Osteoblast (primary cell): ENCODE results near the gene DAB2IP. TPM values are rescaled to one million over a fixed set of nuclear protein-coding genes. Genes with fewer than 3 reads are reported as not detected.
"Not testable (repeated sequence)": the region's sequence is repeated elsewhere in the genome, so short reads cannot be mapped to it uniquely, and the experiment has no call there.

Experiments used
- DNase-seq: peaks from one replicate; pipeline ENCODE4 v3.0.0; 2011; ENCODE audit warnings: low spot score, mixed read lengths; ENCODE audit not compliant: insufficient read length; ENCODE audit errors: missing footprints
- H2AFZ ChIP-seq: 2 replicates; pipeline ENCODE4 v1.6.0; 2011; ENCODE audit warnings: mild to moderate bottlenecking, low read length
- H3K27ac ChIP-seq: 2 replicates; pipeline ENCODE4 v1.5.1; 2011; ENCODE audit warnings: mild to moderate bottlenecking, low read depth, low read length, moderate library complexity
- H3K27me3 ChIP-seq: 2 replicates; pipeline ENCODE4 v1.6.0; 2012; ENCODE audit warnings: mild to moderate bottlenecking, control low read depth, inconsistent platforms, low read length, moderate library complexity; ENCODE audit not compliant: insufficient read depth
- H3K36me3 ChIP-seq: 2 replicates; pipeline ENCODE4 v1.5.1; 2011; ENCODE audit warnings: mild to moderate bottlenecking, low read length, control low read depth, moderate library complexity; ENCODE audit not compliant: insufficient read depth
- H3K4me1 ChIP-seq: 2 replicates; pipeline ENCODE4 v1.5.1; 2011; ENCODE audit warnings: mild to moderate bottlenecking, low read length, control low read depth, moderate library complexity; ENCODE audit not compliant: insufficient read depth
- H3K4me2 ChIP-seq: 2 replicates; pipeline ENCODE4 v1.6.0; 2011; ENCODE audit warnings: mild to moderate bottlenecking, low read length; ENCODE audit not compliant: insufficient read depth
- H3K4me3 ChIP-seq: fragments of 200-600 bp; sonication (generic); 3 replicates; pipeline ENCODE4 v1.5.1; 2012; ENCODE audit warnings: mild to moderate bottlenecking, low read length, inconsistent platforms; ENCODE audit not compliant: insufficient read depth
- H3K79me2 ChIP-seq: 2 replicates; pipeline ENCODE4 v1.6.0; 2012; ENCODE audit warnings: mild to moderate bottlenecking, low read length, control low read depth, inconsistent platforms; ENCODE audit not compliant: insufficient read depth
- H3K9me3 ChIP-seq: 2 replicates; pipeline ENCODE4 v1.5.1; 2011; ENCODE audit warnings: low read depth, low read length, control low read depth
- H4K20me1 ChIP-seq: 2 replicates; pipeline ENCODE4 v1.6.0; 2012; ENCODE audit warnings: mild to moderate bottlenecking, low read length, control low read depth; ENCODE audit not compliant: insufficient read depth
- CTCF ChIP-seq: IDR thresholded peaks from 2 replicates; pipeline ENCODE4 v1.5.1; 2011; ENCODE audit warnings: mild to moderate bottlenecking, low read depth, low read length, moderate library complexity; ENCODE audit errors: extremely low read depth
- total RNA-seq: library from RNA; depleted of rRNA; stranded (reverse); fragments of >200 nt; gene quantifications from 2 replicates; pipeline ENCODE4 v1.2.3, GENCODE V29; 2012

Gene DAB2IP
- total RNA-seq, 1 donor, result 60.8 TPM

- Histone ChIP-seq H3K9me3 (no peaks in the 10 kb centered on the region), H3K36me3 (no peaks in the 10 kb centered on the region), H3K4me1 (no peaks in the 10 kb centered on the region), H3K27me3 (peaks cover 7% of the 10 kb centered on the region), H4K20me1 (no peaks in the 10 kb centered on the region), H3K4me3 (no peak overlapping the region), H3K4me2 (no peak overlapping the region), H2AFZ (no peak overlapping the region), H3K27ac (no peak overlapping the region), H3K79me2 (no peaks in the 10 kb centered on the region)
- TF ChIP-seq CTCF, result no peak
- DNase-seq, result peak; percentile 34
Measured at GRCh38 chr9:121641224-121641611, 10.2 kb upstream of the DAB2IP start.

DNA sequence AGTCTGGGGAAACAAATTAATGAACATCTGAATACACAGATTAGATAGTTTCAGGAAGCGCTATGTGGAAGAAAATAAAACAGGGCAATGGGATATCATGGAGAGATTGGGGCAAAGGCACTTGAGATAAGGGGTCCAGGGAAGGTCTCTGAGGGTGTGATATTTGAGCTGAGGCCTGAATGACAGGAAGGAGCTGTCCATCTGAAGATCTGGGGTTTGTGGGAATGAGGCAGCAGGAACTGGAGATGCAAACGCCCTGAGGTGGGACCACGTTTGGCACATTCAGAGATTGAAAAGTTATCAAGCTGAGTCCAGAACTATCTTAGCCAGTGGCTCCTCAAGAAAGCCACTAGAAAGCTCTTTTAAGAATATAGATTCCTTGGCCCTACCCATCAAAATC is 8.7 kb upstream of the DAB2IP start:
- no peaks in the 10 kb centered on the region for H3K36me3 ChIP-seq
- H3K27ac ChIP-seq, result no peak overlapping the region
- H3K9me3 ChIP-seq, result no peaks in the 10 kb centered on the region
- no peaks in the 10 kb centered on the region for H3K4me1 ChIP-seq
- TF ChIP-seq CTCF, result no peak
- H2AFZ ChIP-seq, result no peak overlapping the region
- no peaks in the 10 kb centered on the region for H4K20me1 ChIP-seq
- no peaks in the 10 kb centered on the region for H3K79me2 ChIP-seq
- H3K4me3 ChIP-seq, result no peak overlapping the region
- H3K4me2 ChIP-seq, result no peak overlapping the region
- DNase-seq, result peak; percentile 25
- peaks cover 5% of the 10 kb centered on the region for H3K27me3 ChIP-seq

GRCh38 chr9:121643473-121643872 is 8.0 kb upstream of the DAB2IP start:
- peaks cover 5% of the 10 kb centered on the region for H3K27me3 ChIP-seq
- H3K79me2 ChIP-seq, result no peaks in the 10 kb centered on the region
- H3K36me3 ChIP-seq, result no peaks in the 10 kb centered on the region
- no peak for TF ChIP-seq CTCF
- no peaks in the 10 kb centered on the region for H3K9me3 ChIP-seq
- H3K27ac ChIP-seq, result no peak overlapping the region
- no peak overlapping the region for H3K4me3 ChIP-seq
- no peaks in the 10 kb centered on the region for H4K20me1 ChIP-seq
- DNase-seq, result peak; percentile 39
- H3K4me1 ChIP-seq, result no peaks in the 10 kb centered on the region
- H3K4me2 ChIP-seq, result no peak overlapping the region
- no peak overlapping the region for H2AFZ ChIP-seq

DNA sequence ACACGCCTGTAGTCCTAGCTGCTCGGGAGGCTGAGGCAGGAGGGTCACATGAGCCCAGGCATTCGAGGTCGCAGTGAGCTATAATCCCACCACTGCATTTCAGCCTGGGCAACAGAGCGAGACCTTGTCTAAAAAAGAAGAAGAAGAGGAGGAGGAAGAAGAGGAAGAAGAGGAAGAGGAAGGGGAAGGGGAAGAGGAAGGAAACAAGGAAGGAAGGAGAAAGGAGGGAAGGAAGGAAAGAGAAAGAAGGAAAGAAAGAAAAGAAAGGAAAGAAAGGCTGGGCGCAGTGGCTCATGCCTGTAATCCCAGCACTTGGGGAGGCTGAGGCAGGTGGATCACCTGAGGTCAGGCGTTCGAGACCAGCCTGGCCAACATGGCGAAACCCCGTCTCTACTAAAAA is 7.4 kb upstream of the DAB2IP start:
- not testable (repeated sequence) for H3K27me3 ChIP-seq, H3K4me3 ChIP-seq, H3K27ac ChIP-seq, DNase-seq, H2AFZ ChIP-seq, H3K9me3 ChIP-seq, H3K36me3 ChIP-seq, H3K4me1 ChIP-seq, H3K4me2 ChIP-seq, H3K79me2 ChIP-seq, H4K20me1 ChIP-seq
